Measurements from ENCODE around the gene MAPKAP1.

Gene MAPKAP1

DNA sequence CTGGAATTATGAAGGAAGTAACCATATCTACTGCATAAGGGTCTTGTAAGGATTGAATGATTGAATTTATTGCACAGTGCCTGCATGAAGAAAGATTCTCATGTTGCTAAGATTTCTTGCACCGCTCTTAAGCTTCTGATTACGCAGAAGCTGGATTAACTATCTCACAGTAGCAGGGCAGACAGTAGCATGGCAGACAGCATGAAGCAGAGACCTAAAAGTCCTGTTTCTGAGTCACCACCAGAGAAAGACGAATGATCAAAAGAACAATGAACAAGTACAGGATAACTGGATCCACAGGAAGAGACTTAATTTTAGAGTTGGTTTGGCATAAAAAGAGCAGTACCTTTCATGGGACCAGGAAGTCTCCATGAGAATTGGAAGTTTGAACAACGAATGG is 142.4 kb downstream of the MAPKAP1 start:
- DNase-seq (ENCODE audit: low read depth in 2 of 2), result no peak

DNA sequence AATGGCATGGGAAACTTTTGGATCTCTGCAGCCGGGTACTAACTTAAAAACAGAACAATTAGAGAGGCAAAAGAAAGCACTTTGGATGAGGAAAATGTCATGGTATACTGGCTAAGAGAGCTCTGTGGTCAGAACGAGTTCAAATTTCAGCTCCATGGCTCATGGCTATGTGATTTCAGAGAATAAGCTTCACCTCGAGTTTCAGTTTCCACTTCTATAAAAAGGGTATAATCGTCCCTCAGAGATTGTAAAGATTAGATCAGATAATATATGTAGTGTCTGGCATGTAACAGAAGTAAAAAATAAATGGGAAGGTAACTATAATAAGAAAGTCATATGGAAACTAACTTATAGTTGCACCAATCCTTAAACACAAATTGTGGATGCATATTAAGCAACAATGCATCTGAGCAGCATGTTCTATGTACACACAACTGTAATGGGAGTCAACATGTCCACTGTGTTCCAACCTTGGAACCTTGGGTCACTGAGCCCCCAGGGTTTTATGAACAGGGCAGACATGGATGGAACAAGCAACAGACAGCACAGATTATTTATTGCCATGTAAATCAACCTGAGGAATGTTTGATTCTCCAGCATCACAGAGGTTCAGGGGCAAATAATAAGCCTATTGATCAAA is 145.4 kb downstream of the MAPKAP1 start:
- no peak for DNase-seq (ENCODE audit: low read depth in 2 of 2)

DNA sequence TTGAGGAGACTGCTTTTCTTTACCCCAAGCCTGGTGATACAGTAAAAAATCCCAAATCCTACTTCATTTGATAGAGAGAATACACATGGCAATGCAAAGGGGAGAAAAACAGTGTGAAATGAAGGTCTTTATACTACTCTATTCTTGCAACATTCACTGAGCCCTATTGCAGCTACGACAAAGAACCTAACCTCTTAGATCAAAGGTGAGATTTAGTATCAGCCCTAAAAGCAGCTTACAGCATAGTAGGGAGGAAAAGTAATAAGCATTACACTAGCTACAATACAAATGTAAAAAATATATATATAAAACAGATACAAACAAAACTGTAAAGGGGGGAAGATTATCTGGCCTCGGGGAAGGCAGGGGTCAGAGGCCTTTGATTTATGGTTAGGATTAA is 147.1 kb downstream of the MAPKAP1 start:
- DNase-seq (ENCODE audit: low read depth in 2 of 2), result no peak

DNA sequence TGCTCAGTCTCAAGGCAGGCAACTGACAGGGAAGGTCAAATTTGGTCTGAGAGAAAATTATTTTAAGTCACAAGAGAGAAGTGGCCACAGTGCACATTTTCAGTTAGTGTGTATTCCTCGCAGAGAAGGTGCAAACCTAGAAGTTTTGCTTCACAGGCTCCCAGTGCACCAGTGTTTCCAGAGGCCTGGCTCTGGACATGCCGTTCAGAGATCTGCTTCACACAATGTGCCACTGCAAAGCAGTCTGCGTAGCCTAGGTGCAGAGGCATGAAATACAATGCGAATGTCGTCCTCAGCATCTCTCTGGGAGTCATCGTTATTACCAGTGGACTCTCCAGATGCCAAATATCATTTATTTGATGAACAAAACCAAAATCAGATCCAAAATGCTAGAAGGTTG is 147.8 kb downstream of the MAPKAP1 start:
- DNase-seq (ENCODE audit: low read depth in 2 of 2), result no peak

DNA sequence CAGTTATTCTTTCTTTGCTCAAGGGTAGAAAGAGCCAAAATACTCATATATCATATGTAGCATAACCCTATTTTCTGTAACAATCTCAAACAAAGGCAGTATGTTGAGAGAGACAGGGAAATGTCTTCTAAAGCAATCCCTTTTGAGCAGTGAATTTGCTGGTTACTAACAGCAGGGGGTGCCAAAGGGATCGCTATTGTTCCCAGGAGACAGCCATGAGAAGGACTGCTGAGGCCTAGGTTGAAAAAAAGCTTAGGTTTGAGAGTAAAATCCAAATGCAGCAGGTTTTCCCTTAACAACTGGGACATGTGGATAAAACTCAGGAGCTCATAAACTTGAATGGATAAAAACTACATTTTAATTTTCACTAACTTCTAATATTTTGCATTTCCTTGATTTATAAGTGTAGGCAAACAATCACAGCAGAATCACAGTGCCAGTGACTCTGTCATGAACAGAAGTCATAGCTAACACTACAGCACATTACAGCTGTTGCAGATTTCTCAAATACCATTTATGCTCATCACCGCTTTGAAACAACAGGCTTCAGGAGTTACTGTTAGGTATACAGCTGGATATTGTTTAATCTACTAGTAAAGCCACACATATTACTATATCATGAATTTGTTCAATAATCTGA is 148.4 kb downstream of the MAPKAP1 start:
- DNase-seq (ENCODE audit: low read depth in 2 of 2), result peak; percentile 5 to 36

DNA sequence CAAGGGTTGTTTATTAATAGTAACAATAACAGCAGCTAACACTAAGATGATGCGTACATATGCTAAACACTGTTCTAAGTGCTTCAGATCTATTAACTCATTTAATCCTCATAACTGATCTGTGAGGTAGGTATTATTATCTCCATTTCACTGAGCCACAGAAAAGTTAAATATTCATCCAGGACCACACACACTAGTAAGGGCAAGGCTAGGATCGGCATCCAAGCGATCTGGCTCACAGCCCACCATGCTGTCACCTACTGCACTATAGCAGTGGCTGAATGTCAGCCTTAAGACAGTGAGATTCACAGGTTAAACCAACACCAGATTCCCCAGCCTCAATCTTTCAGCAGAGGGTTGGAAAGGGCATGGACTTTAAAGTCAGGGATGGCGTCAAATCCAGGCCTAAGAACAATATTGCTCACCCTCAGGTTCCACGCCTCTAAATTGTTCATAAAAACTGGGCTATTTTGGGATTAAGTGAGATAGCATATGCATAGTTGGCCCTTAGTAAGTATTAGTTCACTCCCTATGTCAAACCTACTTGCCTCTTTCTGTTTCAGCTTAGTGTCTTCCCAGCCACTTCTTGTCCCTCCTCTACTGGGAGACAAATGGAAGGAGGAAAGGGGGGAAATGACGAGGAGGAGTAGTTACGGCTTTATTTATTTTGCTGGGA is 150.8 kb downstream of the MAPKAP1 start:
- DNase-seq (ENCODE audit: low read depth in 2 of 2), result no peak

DNA sequence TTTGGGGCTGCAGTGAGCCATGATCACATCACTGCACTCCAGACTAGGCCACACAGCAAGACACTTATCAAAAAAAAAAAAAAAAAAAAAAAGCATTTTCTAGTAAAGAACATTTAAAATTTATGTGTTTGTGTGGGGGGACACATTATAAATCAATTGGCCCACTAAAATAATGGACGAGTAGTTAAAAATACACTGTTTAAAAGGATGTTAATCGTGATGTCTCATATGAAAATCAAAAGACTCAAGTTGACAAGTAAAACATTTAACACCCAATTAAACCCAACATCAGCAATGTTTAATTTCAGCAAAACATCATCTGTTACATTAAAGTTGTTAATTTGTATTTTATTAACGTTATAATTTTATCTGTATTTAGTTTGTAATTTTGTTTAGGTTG is 152.3 kb downstream of the MAPKAP1 start:
- DNase-seq (ENCODE audit: low read depth in 2 of 2), result no peak

DNA sequence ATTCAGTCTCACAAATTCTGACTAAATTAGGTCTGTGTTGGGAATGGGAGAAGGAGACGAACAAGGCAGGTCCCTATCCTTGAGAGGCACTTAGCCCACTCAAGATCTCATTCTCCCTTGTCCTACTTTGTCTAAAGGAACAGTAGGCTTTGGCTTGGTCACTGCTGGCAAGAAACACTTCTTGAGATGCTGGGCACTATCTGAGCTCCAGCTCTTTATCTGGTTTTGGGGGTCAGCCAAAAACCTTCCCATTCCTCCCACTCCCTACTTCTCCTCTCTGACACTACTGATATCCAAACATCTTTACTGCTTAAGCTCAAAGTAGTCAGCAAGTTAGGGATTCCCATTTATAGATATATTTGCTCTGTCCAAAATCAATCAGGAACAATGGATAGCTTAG is 155.2 kb downstream of the MAPKAP1 start:
- DNase-seq (ENCODE audit: low read depth in 2 of 2), result no peak

DNA sequence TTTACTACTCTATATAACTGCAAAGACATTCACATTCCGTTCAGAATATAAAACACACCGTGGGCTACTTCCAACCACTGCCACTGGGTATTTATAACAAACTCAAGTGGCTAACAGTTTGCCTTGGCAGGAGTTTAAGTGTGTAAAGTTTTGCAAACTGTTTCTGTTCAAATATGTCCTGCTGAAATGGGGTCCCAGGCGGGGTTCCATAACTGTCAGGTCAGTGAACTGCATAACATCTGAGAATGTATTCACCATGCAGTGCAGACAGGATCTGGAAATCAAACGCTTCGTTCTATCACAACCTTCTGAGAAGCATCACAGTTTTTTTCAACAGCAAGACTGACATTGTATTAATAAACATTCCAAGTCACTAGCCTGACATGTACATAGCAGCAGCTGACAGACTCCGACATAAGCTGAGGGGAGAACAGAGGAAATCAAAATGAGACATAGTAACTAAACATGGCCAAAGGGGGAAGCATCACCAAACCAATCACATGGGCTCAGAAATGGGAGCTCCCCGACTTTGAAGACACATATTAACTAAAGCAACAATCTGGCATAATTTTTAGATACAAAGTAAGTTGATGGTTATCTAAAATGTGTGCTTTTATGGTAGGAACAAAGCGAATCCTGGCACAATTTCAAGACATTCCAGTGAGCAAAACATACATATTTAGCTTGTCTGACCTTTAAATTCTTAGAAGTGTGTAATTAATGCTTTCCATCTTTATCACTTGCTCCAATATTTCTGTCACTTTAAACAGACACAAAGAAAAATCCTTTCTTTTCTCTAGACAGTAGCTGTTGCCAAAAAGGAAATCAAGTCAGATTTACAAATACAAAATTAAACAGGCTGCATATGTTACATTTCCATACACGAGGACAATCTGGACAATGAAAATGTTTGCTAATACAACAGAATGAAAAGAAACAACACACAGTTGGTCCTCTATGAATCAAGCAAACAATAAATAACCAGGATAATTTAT is 156.8 kb downstream of the MAPKAP1 start:
- DNase-seq (ENCODE audit: low read depth in 2 of 2), result no peak

DNA sequence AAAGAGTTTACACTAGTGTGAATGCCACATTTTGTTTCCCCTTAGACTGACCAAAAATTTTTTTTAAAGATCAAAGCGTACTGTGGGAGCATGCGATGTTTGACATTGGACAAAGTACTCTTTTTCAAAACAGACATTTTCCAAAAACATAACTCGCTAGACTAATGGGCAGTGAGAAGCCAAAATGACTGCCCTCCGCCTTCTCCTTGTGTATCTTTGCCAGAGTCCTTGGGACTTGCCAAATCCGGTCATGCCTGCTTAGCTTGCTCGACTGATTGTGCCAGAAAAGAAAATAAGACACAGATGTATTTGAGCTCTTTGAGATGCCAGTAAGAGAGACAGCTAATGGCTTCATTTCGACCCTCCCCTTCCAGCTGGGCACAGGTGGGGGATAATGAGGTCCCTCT is 157.5 kb downstream of the MAPKAP1 start:
- no peak for DNase-seq (ENCODE audit: low read depth in 2 of 2)

DNA sequence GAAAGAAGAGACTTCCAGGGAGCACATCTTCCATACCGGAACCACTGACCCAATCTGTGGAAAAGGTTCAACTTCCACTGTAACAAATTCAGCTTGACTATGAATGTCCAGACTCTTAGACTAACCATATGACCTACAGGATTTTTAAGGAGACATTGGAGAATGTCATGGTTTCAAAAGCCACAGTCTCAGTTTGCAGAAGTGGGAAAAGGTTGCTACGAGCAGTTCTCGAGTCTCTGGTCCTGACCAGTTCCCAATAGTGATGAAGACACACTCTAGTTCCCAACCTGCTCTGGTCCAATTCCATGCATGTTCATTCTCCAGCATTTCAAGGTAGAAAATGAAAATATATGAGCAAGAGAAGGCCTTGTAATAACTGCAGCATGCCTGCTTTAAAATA is 158.0 kb downstream of the MAPKAP1 start:
- no peak for DNase-seq (ENCODE audit: low read depth in 2 of 2)

DNA sequence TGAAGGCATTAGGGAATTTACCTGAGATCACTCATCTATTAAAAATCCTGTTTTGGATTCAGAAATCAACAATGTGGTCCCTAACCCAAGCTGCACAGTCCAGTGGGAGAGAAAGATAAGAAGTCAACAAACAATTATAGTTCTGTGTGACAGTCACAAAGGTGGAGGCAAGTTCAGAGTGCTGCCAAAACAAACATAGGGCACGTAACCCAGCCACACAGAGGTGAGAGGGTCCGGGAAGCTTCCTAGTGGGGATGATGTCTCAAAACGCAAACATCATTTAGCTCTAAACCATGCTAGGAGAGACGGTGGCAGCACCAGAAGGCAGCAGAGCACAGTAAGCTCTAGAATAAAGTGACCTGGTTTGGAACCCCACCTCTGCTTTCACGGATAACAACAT is 158.9 kb downstream of the MAPKAP1 start:
- no peak for DNase-seq (ENCODE audit: low read depth in 2 of 2)

DNA sequence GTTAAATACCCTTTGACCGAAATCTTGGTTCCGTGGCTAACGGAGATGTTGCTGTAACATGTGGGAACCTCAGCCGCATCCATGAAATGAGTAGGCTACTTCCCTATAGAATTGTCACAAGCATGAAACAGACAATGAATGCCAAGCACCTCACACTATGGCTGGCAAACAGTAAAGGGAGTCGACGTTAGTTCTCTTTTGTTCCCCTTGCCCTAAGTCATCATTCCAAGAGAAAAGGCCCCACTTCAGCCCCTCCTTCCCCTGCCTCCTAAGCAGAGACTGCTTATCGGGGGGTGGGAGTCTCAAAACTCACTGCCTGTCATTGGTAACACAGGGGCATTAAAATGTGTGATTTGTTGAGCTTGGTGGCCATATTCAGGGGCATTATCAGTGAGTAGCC is 159.6 kb downstream of the MAPKAP1 start:
- DNase-seq (ENCODE audit: low read depth in 2 of 2), result no peak

DNA sequence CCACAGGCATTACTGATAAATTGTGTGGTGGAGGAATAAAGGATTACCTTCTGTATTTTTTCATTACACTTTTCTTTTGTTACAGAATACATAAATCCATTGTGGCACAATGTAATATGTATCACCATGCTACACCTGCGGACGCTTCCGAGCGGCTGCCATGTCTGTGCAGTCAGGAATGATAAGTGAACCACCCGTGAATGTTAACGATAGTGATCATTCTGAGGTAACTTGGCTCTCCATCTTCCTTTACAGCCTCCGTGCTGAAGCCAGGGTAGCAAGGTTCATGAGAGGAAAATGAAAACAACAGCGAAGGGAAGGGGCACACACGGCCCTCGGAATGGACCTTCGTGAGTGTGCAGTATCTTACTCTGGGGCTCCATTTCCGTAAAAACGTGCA is 161.2 kb downstream of the MAPKAP1 start:
- DNase-seq (ENCODE audit: low read depth in 2 of 2), result no peak

DNA sequence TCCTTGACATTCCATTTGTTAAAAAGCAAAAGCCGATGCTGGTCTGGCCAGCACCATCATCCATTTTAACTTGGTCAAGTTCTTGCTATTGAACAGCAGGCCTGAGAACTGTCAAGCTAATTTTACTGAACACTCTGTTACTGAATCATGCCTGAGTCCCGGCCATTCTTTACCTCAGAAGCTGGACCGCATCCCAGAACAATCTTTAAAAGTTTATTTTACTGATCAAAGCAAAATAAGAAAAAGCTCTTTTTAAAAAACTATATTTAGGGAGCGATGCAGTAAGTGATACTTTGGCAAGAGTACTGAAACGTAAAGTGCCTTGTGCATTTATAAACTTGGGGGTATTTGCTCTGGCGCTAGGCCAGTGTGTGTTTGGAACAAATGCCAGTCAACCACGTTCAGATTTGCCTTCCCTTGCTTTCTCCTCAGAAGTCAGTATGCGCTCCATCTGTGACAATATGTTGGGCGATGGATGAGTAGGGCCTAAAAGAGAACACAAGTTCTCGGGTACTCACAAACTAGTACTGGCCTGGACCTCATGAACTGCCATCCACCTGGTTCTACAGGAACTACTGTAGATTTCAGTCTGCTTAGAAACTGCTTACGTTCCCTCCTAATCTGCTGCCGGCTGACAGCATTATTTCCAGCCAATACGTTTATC is 161.9 kb downstream of the MAPKAP1 start:
- no peak for DNase-seq (ENCODE audit: low read depth in 2 of 2)

DNA sequence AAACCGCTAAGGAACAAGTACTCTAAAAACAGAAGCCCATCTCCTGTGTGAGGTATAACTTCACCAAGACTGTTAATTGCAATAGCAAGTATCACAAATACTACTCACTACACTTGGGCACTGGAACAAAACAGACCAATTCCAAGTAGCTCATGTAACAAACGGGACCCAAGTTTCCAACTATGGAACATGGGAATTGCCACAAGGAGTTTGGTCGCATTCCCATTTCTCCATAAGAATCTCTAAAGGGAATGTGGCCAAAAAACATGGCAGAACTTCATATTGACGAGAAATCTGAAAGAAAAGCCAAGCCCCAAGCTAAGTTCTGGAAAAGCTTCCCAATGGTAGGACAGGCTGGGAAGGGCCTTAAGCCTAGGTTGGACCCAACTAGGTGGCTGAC is 162.5 kb downstream of the MAPKAP1 start:
- DNase-seq (ENCODE audit: low read depth in 2 of 2), result no peak

DNA sequence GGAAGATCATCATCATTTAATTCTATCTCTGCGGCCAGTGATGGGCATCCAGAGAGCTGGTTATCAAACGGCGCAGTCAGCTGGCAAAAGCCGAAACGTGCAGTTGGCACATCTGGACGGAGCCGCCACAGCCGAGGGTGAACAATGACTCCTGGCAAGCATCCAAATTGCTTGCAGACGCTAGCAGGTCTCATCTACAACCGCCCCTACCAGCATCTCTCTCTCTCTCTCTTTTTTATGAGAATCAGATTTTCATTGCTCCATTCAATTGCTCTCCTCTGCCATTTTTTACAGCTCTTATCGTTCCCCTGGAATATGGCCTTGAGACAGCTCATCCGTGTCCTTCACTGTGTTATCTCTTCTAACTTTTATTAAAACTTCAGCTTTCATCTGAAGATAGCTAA is 165.2 kb downstream of the MAPKAP1 start:
- no peak for DNase-seq (ENCODE audit: low read depth in 2 of 2)

DNA sequence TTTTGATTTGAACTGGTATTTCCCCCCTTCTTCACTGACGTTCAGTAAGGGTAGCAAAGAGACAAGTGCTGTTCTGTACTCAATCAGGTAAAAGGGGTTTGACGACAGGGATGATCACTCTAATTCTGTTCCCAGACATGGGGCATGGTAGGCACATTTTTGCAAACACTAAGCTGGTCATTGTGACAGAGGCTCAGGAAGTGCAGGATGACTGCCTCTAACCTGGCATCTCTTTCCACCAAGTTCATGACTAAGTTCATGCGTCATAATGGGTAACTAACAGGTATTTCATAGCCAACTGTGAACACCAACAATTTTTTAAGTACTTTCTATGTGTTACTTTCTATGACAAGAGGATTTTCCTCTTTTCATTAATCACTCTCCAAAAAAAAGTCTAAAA is 166.5 kb downstream of the MAPKAP1 start:
- DNase-seq (ENCODE audit: low read depth in 2 of 2), result no peak

DNA sequence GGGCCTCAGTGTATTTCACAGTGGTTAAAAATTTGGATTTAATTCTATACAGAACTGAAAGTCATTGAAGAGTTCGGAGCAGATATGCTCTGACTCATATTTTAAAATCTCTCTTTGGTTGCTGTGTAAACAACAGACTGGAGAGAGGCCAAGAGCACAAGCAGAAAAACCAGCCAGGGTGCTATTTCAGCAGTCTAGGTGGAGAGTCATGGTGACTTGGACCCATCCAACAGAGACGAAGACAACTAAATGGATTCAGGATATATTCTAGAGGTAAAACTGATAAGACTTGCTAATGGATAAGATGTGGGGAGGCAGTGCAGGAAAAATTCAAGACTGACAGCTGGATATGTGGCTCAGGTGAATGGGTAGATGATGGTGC is 168.9 kb downstream of the MAPKAP1 start:
- no peak for DNase-seq (ENCODE audit: low read depth in 2 of 2)

DNA sequence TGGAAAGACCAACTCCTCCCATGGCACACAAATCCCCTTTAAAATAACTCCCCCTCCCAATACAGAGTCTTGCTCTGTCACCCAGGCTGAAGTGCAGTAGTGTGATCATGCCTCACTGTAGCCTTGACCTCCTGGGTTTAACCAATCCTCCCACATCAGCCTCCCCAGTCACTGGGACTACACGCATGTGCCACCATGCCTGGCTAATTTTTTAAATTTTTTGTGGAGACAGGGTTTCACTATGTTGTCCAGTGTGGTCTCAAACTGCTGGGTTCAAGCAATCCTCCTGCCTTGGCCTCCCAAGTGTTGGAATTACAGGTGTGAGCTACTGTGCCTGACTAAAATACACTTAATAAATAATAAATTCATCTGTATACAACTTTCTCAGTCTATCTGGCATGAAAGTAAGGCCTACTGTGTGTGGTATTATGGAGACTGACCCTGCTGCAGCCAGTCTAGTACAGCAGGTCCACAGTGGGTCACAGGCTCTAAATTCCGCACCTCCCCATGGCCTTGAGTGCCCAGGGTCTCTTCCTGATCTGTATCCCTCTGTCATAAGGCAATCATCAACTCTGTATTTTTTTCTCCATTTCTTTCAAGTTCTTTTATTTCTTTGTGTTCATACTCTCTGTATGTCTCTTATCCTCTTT is 169.4 kb downstream of the MAPKAP1 start:
- no peak for DNase-seq (ENCODE audit: low read depth in 2 of 2)

DNA sequence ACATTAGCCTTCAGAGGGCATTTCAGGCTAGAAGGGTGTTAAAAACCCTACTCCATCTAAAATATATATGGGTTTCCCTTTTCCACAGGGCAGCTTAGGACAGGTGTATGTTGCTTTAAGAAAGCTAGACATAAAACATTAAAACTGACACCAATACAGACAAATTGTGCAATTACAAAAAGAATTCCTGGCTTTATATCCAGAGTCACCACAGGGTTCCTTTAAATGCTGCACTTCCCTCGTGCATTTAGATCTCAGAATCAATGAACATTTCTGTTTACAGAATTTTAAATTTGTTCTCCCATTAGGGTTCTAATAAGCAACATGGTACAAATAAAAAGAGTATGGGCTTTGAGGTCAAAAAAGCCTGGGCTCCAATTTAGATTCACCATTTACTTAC is 170.2 kb downstream of the MAPKAP1 start:
- no peak for DNase-seq (ENCODE audit: low read depth in 2 of 2)

Measured in stimulated activated CD4-positive, alpha-beta T cell treated with anti-CD3 and anti-CD28 coated beads, Interleukin-1b, Interleukin-23, amount 100 ng/mL, for 4 hours (primary cell).